ENCODE data around the gene SLIT3.

Gene SLIT3

GRCh38 chr5:169025491-169025890 is 275.4 kb downstream of the SLIT3 start:
- no peak for DNase-seq

- DNase-seq = no peak
Measured at GRCh38 chr5:169024421-169024820, 276.5 kb downstream of the SLIT3 start.

- no peak for DNase-seq
Measured at GRCh38 chr5:169022718-169023117, 278.2 kb downstream of the SLIT3 start.

GRCh38 chr5:169020102-169020501 is 280.8 kb downstream of the SLIT3 start:
- peak; percentile 50 for DNase-seq

GRCh38 chr5:169018925-169019324 is 282.0 kb downstream of the SLIT3 start:
- no peak for DNase-seq

- no peak for DNase-seq
Measured at GRCh38 chr5:169015991-169016390, 284.9 kb downstream of the SLIT3 start.

- DNase-seq = no peak
Measured at GRCh38 chr5:169013846-169014245, 287.1 kb downstream of the SLIT3 start.

- no peak for DNase-seq
Measured at GRCh38 chr5:169013208-169013728, 287.7 kb downstream of the SLIT3 start.

GRCh38 chr5:169012450-169012849 is 288.5 kb downstream of the SLIT3 start:
- DNase-seq = no peak

GRCh38 chr5:169011451-169011850 is 289.5 kb downstream of the SLIT3 start:
- no peak for DNase-seq

GRCh38 chr5:169011009-169011408 is 289.9 kb downstream of the SLIT3 start:
- no peak for DNase-seq

GRCh38 chr5:169009123-169009522 is 291.8 kb downstream of the SLIT3 start:
- peak; percentile 55 for DNase-seq

GRCh38 chr5:169006842-169007790 is 293.8 kb downstream of the SLIT3 start:
- DNase-seq = peak; percentile 62

- DNase-seq = peak; percentile 77
Measured at GRCh38 chr5:169004551-169004950, 296.4 kb downstream of the SLIT3 start.

GRCh38 chr5:169003721-169004541 is 297.0 kb downstream of the SLIT3 start:
- peak; percentile 35 for DNase-seq

- DNase-seq = no peak
Measured at GRCh38 chr5:169002953-169003555, 297.9 kb downstream of the SLIT3 start.

GRCh38 chr5:169001394-169001793 is 299.5 kb downstream of the SLIT3 start:
- no peak for DNase-seq

- DNase-seq = peak; percentile 16
Measured at GRCh38 chr5:168995024-168995423, 305.9 kb downstream of the SLIT3 start.

GRCh38 chr5:168992687-168993086 is 308.3 kb downstream of the SLIT3 start:
- DNase-seq = peak; percentile 18

GRCh38 chr5:168992016-168992415 is 308.9 kb downstream of the SLIT3 start:
- DNase-seq = no peak

GRCh38 chr5:168991311-168991710 is 309.6 kb downstream of the SLIT3 start:
- no peak for DNase-seq

- DNase-seq = no peak
Measured at GRCh38 chr5:168990679-168991078, 310.3 kb downstream of the SLIT3 start.
